Tibial artery (tissue), 4 donors: ENCODE results near the gene KCTD13.

ENCODE experiments used
- DNase-seq, 2 donors: peaks; one replicate each; pipeline ENCODE4 v3.0.0-alpha.2; 2019
- H3K27ac ChIP-seq, 2 donors: fragments of 200-600 bp; sonication (generic) in 1 of 2; 1 replicate in 1 of 2; 2 replicates in 1 of 2; pipeline ENCODE4 v1.5.1; 2018 to 2019; ENCODE audit warnings: mild to moderate bottlenecking in 1 of 2
- H3K27me3 ChIP-seq, 2 donors: fragments of 200-600 bp; sonication (generic) in 1 of 2; one replicate each; pipeline versions ENCODE4 v1.5.1 to v1.6.0; 2016 to 2019
- H3K36me3 ChIP-seq, 3 donors: fragments of 200-600 bp; sonication (generic) in 2 of 3; one replicate each; pipeline ENCODE4 v1.5.1; 2016 to 2019; ENCODE audit warnings: mild to moderate bottlenecking in 2 of 3
- H3K4me1 ChIP-seq, 4 donors: fragments of 200-600 bp; sonication (generic) in 2 of 4; 1 replicate in 3 of 4; 2 replicates in 1 of 4; pipeline ENCODE4 v1.5.1; 2016 to 2019
- H3K4me3 ChIP-seq, 2 donors: fragments of 200-600 bp; sonication (generic) in 1 of 2; 1 replicate in 1 of 2; 2 replicates in 1 of 2; pipeline ENCODE4 v1.5.1; 2018 to 2019; ENCODE audit warnings: mild to moderate bottlenecking in 2 of 2
- H3K9me3 ChIP-seq, 3 donors: fragments of 200-600 bp; sonication (generic) in 1 of 3; one replicate each; pipeline ENCODE4 v1.5.1; 2016 to 2019
- intact Hi-C: fragments of 100-400 bp; cut with DNase I; formaldehyde crosslinking; loops from one replicate; pipeline ENCODE4 v1.15.0; 2023; ENCODE audit warnings: low total_unique reads
- TF ChIP-seq, protein P1 (sequence below), 2 experiments: fragments of 200-600 bp in 1 of 2; fragments of 450-650 bp in 1 of 2; IDR thresholded peaks; one replicate each; pipeline ENCODE4 v1.5.1; 2017 to 2019; ENCODE audit warnings: antibody characterized with exemption in 2 of 2, mild to moderate bottlenecking in 1 of 2, moderate library complexity in 1 of 2

Gene KCTD13

DNA sequence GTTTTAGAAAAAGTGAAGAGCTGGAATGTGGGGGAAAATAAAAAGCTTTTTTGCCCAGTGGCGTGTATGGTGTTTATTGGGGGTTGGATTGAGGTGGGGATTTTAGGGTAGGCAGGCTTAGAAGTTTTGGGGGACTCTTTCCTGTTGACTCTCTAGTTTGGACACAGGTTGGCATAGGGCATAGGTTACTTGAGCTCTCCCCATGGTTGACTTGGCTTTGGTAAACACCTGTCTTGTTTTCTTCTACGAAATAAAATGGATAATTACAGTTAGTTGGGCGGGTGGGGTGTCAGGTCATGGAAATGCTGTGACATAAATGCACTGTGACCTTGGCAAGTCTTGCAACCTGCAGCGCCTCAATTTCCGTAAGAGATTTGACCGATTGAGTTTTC, 47.0 kb upstream of the KCTD13 start:
- intact Hi-C loops: no loop called here
- H3K36me3 ChIP-seq: peaks cover 14 to 40% (median 27%) of the 10 kb centered on the region in 3 donors
- H3K27ac ChIP-seq: peak overlapping the region; percentile 86 to 88
- H3K9me3 ChIP-seq: no peaks in the 10 kb centered on the region
- peak overlapping the region; percentile 70 to 90 for H3K4me3 ChIP-seq
- DNase-seq: no peak
- peaks cover 0 to 40% (median 28%) of the 10 kb centered on the region in 4 donors for H3K4me1 ChIP-seq
- no peaks in the 10 kb centered on the region for H3K27me3 ChIP-seq
- TF ChIP-seq, protein P1, sequence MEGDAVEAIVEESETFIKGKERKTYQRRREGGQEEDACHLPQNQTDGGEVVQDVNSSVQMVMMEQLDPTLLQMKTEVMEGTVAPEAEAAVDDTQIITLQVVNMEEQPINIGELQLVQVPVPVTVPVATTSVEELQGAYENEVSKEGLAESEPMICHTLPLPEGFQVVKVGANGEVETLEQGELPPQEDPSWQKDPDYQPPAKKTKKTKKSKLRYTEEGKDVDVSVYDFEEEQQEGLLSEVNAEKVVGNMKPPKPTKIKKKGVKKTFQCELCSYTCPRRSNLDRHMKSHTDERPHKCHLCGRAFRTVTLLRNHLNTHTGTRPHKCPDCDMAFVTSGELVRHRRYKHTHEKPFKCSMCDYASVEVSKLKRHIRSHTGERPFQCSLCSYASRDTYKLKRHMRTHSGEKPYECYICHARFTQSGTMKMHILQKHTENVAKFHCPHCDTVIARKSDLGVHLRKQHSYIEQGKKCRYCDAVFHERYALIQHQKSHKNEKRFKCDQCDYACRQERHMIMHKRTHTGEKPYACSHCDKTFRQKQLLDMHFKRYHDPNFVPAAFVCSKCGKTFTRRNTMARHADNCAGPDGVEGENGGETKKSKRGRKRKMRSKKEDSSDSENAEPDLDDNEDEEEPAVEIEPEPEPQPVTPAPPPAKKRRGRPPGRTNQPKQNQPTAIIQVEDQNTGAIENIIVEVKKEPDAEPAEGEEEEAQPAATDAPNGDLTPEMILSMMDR (IDR thresholded peaks at IDR 0.05): no peak

DNA sequence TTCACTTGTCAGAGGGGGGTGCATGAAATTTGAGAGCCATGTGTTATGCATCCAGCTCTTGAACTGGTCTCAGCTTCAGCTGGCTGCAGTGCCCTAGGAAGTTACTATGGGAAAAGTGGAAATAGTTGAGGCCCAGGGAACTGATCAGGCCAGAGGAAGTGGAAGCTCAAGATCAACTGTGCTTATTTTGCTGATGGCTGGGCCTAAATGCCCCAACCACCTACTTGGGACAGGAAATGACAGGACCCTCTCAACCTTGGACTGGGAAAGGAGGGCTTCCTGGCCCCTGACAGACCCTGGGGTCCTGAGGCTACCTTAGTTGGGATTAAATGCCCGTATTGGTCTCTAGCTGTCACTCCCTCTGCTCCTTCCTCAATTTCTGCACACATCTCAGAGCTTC, 46.5 kb upstream of the KCTD13 start:
- TF ChIP-seq, protein P1 (IDR thresholded peaks at IDR 0.05): no peak

GRCh38 chr16:29971304-29971703, 45.3 kb upstream of the KCTD13 start:
- Histone ChIP-seq H3K4me3 (no peak overlapping the region), H3K9me3 (no peaks in the 10 kb centered on the region), H3K4me1 (peaks cover 0 to 27% (median 20%) of the 10 kb centered on the region in 4 donors), H3K36me3 (peaks cover 17 to 45% (median 26%) of the 10 kb centered on the region in 3 donors), H3K27me3 (no peaks in the 10 kb centered on the region), H3K27ac (no peak overlapping the region)
- intact Hi-C loops: no loop called here
- peak in 1 of 2 donors; percentile 54 for DNase-seq
- TF ChIP-seq, protein P1 (IDR thresholded peaks at IDR 0.05): no peak

More for the DNA sequence above, 46.5 kb upstream of the KCTD13 start:
- intact Hi-C loops: no loop called here
- Histone ChIP-seq H3K36me3 (peaks cover 17 to 40% (median 26%) of the 10 kb centered on the region in 3 donors), H3K4me3 (no peak overlapping the region), H3K4me1 (peaks cover 0 to 39% (median 28%) of the 10 kb centered on the region in 4 donors), H3K27ac (peak overlapping the region in 1 of 2 donors; percentile 86), H3K27me3 (no peaks in the 10 kb centered on the region), H3K9me3 (no peaks in the 10 kb centered on the region)
- peak in 1 of 2 donors; percentile 25 for DNase-seq

- TF ChIP-seq, protein P1 (IDR thresholded peaks at IDR 0.05): no peak
- H3K4me1 ChIP-seq: peaks cover 0 to 6% (median 4%) of the 10 kb centered on the region in 4 donors
- intact Hi-C loops: no loop called here
- no peaks in the 10 kb centered on the region for H3K27me3 ChIP-seq
- H3K4me3 ChIP-seq: no peak overlapping the region
- no peak overlapping the region for H3K27ac ChIP-seq
- H3K9me3 ChIP-seq: no peaks in the 10 kb centered on the region
- DNase-seq: peak in 1 of 2 donors; percentile 32
- H3K36me3 ChIP-seq: peaks cover 17 to 65% (median 31%) of the 10 kb centered on the region in 3 donors
Observed at GRCh38 chr16:29968205-29968604, 42.2 kb upstream of the KCTD13 start.

DNA sequence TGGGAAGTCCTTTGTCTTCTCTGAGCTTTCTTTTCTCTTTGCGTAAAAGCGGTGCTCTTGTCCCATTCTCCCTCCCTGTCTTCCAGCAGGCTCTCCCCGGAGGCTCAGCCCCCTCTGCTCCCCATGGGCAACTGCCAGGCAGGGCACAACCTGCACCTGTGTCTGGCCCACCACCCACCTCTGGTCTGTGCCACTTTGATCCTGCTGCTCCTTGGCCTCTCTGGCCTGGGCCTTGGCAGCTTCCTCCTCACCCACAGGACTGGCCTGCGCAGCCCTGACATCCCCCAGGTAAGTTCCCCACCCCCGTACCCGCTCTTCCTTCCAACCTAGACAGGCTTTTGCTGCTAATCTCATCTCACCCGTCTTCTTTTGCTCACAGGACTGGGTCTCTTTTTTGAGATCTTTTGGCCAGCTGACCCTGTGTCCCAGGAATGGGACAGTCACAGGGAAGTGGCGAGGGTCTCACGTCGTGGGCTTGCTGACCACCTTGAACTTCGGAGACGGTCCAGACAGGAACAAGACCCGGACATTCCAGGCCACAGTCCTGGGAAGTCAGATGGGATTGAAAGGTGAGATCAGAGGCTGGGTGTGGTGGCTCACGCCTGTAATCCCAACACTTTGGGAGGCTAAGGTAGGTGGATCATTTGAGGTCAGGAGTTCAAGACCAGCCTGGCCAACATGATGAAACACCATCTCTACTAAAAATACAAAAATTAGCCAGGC, 37.2 kb upstream of the KCTD13 start:
- H3K4me1 ChIP-seq: peaks cover 0 to 18% (median 15%) of the 10 kb centered on the region in 4 donors
- intact Hi-C loops: no loop called here
- H3K4me3 ChIP-seq: peak overlapping the region; percentile 65 to 69
- TF ChIP-seq, protein P1 (IDR thresholded peaks at IDR 0.05): no peak
- no peaks in the 10 kb centered on the region for H3K27me3 ChIP-seq
- H3K9me3 ChIP-seq: no peaks in the 10 kb centered on the region
- peaks cover 5 to 34% (median 9%) of the 10 kb centered on the region in 3 donors for H3K36me3 ChIP-seq
- H3K27ac ChIP-seq: peak overlapping the region; percentile 87 to 91
- peak in 1 of 2 donors; percentile 65 for DNase-seq
